HG03066 (cell line): ENCODE results near the gene OIP5.
A peak's percentile ranks its signal among the peaks of the same experiment; 100 is the strongest.
"Not testable (repeated sequence)": the region's sequence is repeated elsewhere in the genome, so short reads cannot be mapped to it uniquely, and the experiment has no call there.

Experiments used
- ATAC-seq: cut with Tn5 transposase; IDR thresholded peaks from one replicate; pipeline ENCODE4 v1.9.1; 2021; ENCODE audit warnings: low read depth; ENCODE audit not compliant: unreplicated experiment

OIP5 gene

DNA sequence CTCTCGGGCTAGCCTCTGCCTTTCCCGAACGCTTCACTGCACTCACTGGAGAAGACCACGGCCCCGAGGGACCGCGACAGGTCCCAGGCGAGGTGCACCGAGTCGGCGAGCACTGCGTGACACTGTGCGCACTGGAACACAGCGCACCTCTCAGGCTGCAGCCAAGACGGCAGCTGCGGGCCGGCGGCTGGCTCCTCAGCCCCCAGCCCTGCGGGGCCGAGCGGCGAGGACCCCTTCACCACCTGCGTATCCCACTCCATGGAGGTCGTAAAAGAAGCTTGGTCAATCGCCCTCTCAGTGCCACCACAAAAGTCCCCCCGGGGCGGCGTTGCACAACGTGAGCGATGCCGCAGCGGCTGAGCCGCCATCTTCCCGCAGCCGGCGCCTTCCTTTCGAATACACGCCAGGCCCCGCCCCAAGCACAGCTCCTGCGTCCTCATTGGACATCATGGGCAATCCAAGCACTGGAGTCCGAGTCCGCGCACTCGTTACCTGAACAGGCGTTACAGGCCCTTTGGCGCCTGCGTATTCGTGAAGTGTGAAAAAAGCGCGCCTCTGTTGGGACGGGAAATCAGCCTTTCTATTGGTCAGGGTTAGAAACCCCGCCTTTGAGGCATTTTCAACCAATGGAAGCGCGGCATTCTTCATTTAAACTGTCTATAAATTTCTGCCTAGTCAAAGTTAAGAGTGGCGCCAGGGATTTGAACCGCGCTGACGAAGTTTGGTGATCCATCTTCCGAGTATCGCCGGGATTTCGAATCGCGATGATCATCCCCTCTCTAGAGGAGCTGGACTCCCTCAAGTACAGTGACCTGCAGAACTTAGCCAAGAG lies at the start of gene OIP5, which contains the start of gene NUSAP1:
Gene OIP5 (minus strand): TSS at position 398 of the 832 bp plus-strand sequence. CDS start 30 bp downstream, at position 368.
Gene NUSAP1 (plus strand): TSS at position 688 of the 832 bp plus-strand sequence. CDS start 77 bp downstream, at position 765.
- ATAC-seq: peak; percentile 90

DNA sequence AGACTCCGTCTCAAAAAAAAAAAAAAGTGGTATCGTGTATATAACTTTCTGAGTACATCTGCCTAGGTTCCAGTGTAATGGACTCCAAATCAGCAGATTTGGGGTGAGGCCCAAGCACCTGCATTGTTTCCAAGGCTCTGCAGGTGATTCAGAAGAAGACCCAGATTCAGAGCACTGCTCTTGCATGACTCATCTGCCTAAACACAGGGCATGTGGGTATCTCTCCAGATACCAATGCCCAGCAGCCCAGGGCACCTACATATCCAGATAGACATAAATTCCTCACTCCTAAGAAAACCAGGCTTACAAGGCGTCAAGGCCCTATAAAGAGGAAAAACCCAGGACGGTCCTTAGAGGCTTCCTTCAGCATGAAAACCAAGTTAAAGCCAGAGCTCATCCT lies 45.6 kb upstream of the OIP5 start:
- no peak for ATAC-seq

DNA sequence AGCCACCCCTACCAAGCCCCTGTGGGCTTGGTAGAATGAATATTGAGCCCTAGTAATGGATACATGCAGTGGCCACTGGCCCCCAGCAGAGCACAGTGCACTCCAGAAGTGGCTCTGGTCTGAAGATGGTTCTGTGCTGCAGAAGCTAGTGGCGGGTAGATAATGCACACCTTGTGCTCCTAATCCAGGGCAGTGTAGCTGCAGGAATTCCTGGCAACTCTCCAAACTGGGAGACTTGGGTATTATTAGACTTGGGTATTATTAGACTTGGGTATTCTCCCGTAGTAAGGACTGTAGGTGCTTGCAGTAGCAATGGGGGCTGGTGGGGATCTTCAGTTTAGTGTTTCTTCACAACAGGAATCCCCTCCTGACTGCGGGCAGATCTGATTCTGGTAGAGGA lies 35.0 kb upstream of the OIP5 start:
- ATAC-seq: no peak

DNA sequence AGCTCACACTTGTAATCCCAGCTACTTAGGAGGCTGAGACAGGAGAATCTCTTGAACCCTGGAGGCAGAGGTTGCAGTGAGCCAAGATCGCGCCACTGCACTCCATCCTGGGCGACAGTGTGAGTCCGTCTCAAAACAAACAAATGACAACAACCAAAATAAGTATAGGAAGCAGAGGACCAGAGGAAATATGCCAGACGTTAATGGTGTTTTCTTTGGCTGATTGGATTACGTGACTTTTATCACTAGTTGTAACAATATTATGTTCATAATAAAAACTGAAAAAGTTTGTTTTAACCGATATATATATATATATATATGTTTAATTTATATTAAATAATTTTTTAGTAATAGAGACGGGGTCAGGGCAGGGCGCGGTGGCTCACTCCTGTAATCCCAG lies 22.0 kb upstream of the OIP5 start:
- ATAC-seq: no peak

DNA sequence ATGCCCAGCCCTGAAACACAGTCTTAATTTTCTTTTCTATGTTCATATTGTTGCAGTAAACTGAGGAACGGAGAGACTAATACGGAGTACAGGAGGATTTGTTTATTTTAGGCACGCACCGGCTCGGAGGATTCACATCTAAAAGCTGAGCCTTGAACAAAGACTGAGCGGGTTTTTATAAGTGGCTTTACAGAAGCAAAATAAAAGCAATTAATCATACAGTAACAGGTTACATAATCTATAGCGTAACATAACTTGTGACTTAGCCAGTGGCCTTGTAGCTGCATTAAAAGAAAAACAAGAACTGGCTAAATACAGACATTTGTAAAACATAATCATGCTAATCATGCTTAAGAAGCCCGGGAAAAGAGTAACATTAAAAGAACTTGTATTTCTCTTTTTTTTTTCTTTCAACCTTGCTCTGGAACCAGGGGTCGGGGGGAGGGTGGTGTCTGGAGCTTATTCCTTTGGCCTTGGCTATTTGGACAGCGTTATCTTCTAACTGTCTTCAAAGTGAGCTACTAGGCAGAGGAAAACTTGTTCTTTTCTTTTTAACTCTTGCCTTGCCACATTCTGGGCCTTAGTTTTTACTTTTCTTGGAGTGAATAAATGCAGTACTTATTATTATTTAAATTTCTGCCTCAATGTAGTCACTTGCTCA lies 17.8 kb upstream of the OIP5 start:
- no peak for ATAC-seq

DNA sequence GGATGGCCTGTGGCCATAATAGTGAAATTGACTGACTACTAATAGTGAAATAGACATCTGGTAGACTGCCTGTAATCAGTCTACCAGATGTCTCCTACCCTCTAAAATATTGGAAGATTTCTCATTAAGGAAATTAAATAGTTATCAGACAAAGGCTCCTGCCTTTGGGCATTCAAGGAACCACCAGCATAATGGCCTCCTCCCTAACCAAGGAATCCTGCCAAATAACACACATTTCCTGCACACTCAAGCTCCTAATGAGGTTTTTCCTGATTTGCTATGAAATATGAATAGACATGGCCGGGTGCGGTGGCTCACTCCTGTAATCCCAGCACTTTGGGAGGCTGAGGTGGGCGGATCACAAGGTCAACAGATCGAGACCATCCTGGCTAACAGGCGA lies 14.8 kb upstream of the OIP5 start:
- ATAC-seq: no peak

DNA sequence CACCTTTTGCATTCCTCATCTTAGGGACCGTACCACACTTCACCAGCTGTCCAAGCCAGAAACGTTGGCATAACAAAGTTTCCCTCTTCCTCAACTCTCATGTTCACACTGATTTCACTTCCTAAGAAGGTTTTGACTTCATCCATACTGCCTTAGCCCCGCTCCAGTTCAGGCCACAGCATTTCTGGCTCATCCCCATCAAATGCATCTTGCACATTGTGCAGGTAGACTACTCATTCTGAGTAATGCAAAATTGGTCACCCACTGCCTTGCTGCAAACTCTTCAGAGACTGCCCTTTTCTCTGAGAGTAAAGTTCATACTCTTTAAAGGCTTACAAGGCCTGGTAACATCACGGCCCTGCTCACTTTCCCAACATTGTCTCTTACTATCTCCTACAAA lies 9.1 kb upstream of the OIP5 start:
- no peak for ATAC-seq

DNA sequence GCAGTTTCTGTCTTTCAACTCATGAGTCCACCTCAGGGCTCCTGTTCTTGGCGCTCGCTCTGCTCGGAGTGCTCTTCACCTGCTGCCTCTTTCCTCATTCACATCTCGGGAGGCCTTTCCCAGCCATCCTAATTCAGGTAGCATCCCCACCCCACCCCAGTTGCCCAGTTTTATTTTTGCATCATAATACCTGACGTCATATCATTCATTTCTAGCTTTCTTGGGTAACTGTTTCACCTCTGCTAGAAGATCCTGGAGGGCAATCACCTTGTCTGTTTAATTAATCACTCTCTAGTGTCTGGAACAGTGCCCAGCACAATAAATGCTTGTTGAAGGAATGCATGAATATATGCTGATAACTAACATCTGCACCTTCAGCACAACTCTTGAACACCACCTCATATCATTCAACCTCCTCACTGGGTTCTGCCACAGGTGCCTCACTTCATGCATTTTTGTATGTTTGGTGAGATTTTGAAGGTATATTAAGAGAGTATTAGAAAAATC lies 7.9 kb upstream of the OIP5 start:
- ATAC-seq: no peak

DNA sequence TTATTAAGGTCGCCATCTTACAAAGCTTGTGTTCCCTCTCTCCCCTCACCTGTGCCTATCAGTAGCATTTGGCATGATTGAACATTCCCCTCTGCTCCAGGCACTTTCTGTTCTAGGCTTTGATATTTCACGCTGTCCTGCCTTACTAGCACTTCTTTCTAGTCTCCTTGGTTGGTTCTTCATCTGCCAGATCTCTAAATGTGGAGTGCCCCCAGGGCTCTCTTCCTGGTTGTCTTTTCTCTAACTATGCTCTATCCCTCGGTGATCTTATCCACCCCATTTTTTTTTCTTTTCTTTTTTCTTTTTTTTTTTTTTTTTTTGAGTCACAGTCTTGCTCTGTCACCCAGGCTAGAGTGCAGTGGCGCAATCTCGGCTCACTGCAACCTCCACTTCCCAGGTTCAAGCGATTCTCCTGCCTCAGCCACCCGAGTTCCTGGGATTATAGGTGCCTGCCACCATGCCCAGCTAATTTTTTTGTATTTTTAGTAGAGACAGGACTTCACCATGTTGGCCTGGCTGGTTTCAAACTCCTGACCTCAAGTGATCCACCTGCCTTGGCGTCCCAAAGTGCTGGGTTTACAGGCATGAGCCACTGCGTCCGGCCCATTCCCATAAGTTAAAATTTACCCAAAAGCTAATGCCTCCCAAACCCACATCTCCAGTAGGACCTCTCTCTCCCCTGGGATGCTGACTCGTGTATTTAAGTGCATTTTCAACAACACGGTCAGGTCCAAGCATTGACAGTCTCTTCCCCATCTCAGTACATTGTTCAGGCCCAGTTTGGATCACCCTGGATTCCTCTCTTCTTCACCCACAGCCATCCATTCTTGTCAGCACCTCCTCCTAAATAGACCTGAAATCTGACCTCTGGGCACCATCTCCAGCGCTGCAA lies 5.5 kb upstream of the OIP5 start:
- ATAC-seq: no peak

DNA sequence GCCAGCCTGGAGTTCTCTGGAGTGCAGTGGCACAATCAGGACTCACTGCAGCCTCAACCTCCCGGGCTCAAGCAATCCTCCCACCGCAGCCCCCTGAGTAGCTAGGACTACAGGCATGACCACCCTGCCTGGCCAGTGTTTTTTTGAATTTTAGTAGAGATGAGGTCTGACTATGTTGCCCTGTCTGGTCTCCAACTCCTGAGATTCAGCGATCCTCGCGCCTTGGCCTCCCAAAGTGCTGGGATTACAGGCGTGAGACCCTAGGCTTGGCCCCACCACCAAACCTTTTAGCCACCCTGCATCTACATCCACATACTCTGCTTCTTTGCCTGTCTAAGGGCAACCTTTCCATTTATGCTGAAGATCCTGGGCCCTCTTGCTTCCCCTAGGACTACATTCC lies 4.7 kb upstream of the OIP5 start:
- no peak for ATAC-seq

DNA sequence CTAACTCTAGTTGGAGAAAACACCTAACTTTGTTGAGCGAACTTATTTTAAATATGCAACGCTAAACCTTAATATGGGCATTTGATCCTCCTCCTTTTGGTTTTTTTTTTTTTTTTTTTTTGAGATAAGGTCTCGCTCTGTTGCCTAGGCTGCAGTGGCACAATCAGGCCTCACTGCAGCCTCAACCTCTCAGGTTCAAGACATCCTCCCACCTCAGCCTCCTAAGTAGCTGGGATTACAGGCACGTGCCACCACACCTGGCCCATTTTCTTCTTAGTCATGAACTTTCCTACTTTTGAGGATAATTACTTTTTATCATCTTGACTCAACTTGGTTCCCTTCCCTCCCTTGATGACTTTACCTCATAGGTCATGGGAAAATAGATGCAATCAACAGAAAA lies 4.2 kb upstream of the OIP5 start:
- no peak for ATAC-seq

DNA sequence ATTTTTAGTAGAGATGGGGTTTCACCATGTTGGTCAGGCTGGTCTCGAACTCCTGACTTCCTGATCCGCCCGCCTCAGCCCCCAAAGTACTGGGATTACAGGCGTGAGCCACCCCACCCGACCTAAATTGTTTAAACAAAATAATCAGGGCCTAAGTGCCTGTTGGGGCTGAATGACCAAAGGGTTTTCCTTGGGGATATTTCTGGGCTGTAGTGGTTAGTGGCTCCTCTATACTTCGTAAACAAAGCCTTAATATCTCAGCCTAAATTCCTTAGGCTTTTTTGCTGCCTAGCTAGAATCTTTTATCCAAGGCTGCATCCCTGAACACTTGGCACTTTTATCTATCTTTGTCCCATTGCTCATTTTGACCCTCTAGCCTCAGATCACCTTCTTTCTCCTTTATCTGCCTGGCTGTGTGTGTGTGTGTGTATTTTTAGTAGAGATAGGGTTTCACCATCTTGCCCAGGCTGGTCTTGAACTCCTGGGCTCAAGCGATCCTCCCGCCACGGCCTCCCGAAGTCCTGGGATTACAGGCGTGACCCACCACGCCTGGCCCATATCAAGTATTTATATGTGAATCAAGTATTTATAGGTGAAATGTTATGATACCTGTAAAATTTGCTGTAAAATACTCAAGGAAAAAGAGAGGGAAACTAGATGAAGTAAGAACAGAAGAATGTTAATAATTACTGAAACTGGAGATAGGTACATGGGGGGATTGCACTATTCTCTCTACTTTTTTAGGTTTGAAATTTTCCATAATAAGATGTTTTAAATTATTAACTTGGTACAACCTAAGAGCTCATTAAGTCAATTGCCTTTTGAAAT lies 2.1 kb upstream of the OIP5 start:
- ATAC-seq: no peak

DNA sequence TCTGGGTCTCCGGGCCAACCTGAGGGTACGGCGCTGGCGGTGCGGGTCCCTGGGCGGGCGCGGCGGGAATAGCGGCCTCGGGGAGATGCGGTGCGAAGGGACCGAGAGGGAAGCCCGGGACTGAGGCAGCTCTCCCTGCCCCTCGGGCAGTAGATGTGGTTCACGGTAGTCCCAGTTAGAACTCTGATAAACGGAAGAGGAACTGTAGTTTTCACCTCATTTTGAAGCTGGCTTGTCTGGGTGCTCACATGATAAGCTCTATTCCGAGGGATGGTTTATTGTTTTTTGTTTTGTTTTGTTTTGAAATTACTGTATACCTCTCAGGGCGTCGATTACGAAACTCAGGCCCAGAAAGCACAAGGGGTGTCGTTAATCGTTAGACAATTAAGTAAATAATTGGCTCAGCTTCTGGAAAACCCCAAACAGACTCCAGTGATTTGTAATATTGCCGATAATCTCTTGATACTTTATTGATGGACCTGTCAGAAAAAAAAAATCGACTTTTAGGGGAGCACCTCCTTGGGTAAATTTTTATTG lies 703 bp upstream of the OIP5 start:
- ATAC-seq: peak; percentile 11

DNA sequence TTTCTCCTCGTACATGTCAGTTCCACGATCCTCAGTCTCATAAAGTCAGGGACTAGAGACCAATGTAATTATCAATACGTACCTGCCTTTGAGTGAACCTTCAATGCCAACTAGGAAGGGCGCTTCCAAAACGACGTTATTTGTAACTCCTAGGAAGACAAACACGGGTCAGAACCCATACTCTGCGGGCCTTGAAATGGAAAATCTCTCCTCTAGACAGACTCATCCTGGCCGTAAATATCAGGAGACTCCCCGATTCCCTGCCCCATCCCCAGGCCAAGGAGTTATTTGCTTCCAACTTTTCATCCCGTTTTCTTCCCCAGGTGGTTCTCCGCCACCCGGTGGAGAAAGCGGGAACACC lies 578 bp downstream of the OIP5 start:
- ATAC-seq: no peak

DNA sequence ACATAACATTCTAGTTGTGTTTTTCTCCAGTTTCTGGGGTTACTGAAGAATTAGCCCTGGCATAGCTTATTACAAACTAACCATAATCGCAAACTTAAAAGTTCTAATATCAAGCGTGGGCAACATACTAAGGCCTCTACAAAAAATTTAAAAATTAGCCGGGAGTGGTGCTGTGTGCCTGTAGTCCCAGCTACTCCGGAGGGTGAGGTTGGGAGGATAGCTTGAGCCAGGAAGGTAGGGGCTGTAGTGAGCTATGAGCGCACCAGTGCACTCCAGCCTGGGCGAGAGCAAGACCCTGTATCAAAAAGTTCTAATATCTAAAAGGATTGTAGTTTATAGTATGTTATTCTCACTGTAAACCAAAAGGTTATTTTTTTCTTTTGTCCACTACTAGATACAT lies 1.1 kb downstream of the OIP5 start:
- ATAC-seq: no peak

DNA sequence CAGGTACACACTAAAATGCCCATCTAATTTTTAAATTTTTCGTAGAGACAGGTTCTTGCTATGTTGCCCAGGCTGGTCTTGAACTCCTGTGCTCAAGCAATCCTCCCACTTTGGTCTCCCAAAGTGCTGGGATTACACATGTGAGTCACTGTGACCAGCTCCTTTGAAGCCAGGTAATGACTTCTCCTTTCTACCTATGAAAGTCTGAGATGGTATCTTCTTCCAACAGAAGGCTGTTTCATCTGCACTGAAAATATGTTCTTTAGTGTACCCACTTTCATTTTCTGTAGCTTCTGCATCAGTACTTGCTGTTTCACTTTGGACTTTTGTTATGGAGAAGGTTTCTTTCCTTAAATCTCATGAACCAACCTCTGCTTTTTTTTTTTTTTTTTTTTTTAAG lies 8.8 kb downstream of the OIP5 start:
- no peak for ATAC-seq

DNA sequence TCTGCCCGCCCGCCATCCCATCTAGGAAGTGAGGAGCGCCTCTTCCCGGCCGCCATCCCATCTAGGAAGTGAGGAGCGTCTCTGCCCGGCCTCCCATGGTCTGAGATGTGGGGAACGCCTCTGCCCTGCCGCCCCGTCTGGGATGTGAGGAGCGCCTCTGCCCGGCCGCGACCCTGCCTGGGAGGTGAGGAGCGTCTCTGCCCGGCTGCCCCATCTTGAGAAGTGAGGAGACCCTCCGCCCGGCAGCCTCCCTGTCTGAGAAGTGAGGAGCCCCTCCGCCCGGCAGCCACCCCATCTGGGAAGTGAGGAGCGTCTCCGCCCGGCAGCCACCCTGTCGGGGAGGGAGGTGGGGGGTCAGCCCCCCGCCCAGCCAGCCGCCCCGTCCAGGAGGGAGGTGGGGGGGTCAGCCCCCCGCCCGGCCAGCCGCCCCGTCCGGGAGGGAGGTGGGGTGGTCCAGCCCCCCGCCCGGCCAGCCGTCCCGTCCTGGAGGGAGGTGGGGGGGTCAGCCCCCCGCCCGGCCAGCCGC lies 11.5 kb downstream of the OIP5 start:
- not testable (repeated sequence) for ATAC-seq

DNA sequence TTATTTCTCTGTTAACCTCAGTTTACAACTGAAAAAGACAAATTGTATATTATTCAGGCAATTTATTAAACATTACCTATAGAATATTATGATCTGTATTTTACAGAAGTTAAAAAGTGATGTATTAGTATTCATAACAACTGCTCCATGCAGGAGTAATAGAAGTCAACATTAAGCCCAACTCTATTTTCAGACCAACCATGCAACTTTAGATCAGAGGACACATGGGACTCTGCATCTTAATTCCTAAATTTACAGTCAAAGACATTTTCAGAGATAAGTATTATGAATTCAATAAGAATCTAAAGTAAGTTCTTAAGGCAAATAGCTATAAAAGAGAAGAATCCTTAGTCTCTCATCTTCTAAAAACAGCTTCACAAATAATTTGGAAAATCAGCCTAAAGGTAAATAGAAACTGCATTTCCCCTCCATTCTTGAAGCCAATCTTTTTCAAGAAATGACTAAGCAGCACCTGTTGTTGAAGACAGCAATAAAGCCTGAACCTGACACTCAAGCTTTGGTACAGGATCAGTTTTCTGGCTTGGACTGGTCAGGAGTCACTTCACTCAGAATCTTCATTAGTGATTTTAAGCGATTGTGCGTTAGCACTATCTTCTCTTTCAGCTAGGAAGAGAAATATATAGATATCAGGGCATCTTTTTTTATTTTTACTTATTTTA lies 23.0 kb downstream of the OIP5 start:
- ATAC-seq: no peak

DNA sequence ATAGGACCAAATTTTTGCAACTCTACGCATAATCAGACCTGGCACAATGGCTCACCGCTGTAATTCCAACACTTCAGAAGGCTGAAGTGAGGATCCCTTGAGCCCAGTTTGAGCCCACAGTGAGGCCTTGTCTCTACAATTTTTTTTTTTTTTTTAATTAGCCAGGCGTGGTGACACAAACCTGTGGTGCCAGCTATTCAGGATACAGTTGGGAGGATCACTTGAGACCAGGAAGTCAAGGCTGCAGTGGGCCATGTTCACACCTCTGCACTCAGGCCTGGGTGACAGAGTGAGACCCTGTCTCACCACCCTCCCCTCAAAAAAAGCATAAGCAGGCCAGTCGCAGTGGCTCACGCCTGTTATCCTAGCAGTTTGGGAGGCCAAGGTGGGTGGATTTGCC lies 24.7 kb downstream of the OIP5 start:
- ATAC-seq: no peak
